ENCODE measurements around the gene EPC2.

GRCh38 chr2:148619560-148620195, 24.9 kb upstream of the EPC2 start:
- TF ChIP-seq CTCF (IDR thresholded peaks at IDR 0.05) = no peak
- no peak for TF ChIP-seq POLR2AphosphoS5 (IDR thresholded peaks at IDR 0.05; ENCODE audit: low read depth, low read length)
- no peak for TF ChIP-seq REST (IDR thresholded peaks at IDR 0.05; ENCODE audit: insufficient read depth in 1 of 2, low read depth in 2 of 2, low read length in 1 of 2)
- no peak for TF ChIP-seq SIN3A (IDR thresholded peaks at IDR 0.05; ENCODE audit: borderline replicate concordance, insufficient read depth, low read depth, low read length)
- no peak for TF ChIP-seq TCF7L2 (IDR thresholded peaks at IDR 0.05; ENCODE audit: low read depth, low read length)
